Spleen (tissue), 7 donors: ENCODE results near the gene UBXN11.
A peak's percentile ranks its signal among the peaks of the same experiment; 100 is the strongest.

Source experiments
- POLR2A ChIP-seq, 3 donors: fragments of 450-650 bp; IDR thresholded peaks; one replicate each; pipeline ENCODE4 v1.5.1; 2017; ENCODE audit warnings: antibody characterized with exemption in 3 of 3, mild to moderate bottlenecking in 1 of 3
- POLR2AphosphoS5 ChIP-seq, 3 donors: sonication (generic); formaldehyde crosslinking; IDR thresholded peaks; one replicate each; pipeline ENCODE4 v1.5.1; 2017; ENCODE audit warnings: antibody characterized with exemption in 3 of 3
- TF ChIP-seq, protein P1 (sequence below), 11 experiments: fragments of 200-600 bp in 7 of 11; fragments of 450-650 bp in 4 of 11; sonication (generic) in 4 of 11; IDR thresholded peaks in 8 of 11; conservative IDR thresholded peaks in 3 of 11; 1 replicate in 7 of 11; 2 replicates in 4 of 11; pipeline versions ENCODE4 v1.4.0 to v1.8.0; 2016 to 2021; ENCODE audit warnings: antibody characterized with exemption in 11 of 11, inconsistent platforms in 4 of 11, mild to moderate bottlenecking in 1 of 11
- donor health status: DM: no; HTN: no; CAD: no; lungs with moderate emphysema.
- donor health status: DM: no; HTN: no; CAD: no.
- donor health status: DM: no; HTN: no; CAD: no.

DNA sequence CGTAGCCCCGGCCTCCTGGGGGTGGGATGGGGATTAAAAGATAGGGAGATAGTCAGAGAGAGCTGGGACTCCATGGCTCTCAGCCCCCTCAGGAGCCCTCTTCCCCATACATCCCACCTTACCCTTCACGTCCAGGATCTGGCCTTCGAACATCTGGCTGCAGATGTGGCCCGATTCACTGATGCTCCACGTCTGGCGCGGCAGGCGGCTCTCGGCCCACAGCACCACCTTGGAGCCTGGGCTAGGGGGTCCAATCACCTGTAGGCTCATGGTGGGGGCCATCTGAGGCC lies 15.6 kb upstream of the UBXN11 start:
- TF ChIP-seq, protein P1, sequence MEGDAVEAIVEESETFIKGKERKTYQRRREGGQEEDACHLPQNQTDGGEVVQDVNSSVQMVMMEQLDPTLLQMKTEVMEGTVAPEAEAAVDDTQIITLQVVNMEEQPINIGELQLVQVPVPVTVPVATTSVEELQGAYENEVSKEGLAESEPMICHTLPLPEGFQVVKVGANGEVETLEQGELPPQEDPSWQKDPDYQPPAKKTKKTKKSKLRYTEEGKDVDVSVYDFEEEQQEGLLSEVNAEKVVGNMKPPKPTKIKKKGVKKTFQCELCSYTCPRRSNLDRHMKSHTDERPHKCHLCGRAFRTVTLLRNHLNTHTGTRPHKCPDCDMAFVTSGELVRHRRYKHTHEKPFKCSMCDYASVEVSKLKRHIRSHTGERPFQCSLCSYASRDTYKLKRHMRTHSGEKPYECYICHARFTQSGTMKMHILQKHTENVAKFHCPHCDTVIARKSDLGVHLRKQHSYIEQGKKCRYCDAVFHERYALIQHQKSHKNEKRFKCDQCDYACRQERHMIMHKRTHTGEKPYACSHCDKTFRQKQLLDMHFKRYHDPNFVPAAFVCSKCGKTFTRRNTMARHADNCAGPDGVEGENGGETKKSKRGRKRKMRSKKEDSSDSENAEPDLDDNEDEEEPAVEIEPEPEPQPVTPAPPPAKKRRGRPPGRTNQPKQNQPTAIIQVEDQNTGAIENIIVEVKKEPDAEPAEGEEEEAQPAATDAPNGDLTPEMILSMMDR (IDR thresholded peaks at IDR 0.05 in 8 of 11, conservative IDR thresholded peaks at IDR 0.05 in 3 of 11): no peak
- no peak for TF ChIP-seq POLR2A (IDR thresholded peaks at IDR 0.05)
- peak in 2 of 3 donors; percentile 16 to 70 for TF ChIP-seq POLR2AphosphoS5 (IDR thresholded peaks at IDR 0.05)
